ENCODE measurements around the gene SART3.

The SART3 gene

DNA sequence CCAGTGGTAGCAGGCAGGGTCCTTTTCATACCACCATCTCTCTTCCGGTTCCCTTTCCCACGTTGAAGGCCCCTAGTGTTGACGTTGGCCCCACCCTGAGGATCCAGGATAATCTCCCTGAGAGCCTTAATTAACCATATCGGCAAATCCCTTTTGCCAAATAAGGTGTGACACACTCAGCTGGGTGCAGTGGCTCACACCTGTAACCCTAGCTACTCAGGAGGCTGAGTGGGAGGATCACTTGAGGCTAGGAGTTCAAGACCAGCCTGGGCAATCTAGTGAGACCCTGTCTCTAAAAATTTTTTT, 39.7 kb upstream of the SART3 start:
- Histone ChIP-seq H3K79me2 (ENCODE audit: control insufficient read depth, insufficient read depth, low read length, poor library complexity) (peaks cover 2% of the 10 kb centered on the region), H4K8ac (ENCODE audit: low read depth, low read length) (no peak overlapping the region), H3K9me3 (ENCODE audit: insufficient read depth, low read depth, low read length) (no peaks in the 10 kb centered on the region), H4K91ac (ENCODE audit: low read depth, low read length) (peak overlapping the region; percentile 12), H3K4ac (ENCODE audit: low read depth, low read length) (no peak overlapping the region), H3K9ac (ENCODE audit: low read length) (no peak overlapping the region), H3K4me1 (ENCODE audit: control insufficient read depth in 1 of 2, insufficient read depth in 2 of 2, low read length in 2 of 2) (peaks cover 15 to 26% of the 10 kb centered on the region in 2 experiments), H2AK5ac (ENCODE audit: low read length) (no peak overlapping the region), H3K14ac (ENCODE audit: low read length) (no peak overlapping the region), H3K4me3 (ENCODE audit: low read depth, low read length) (no peak overlapping the region), H3K36me3 (ENCODE audit: control insufficient read depth in 1 of 2, insufficient read depth in 2 of 2, low read length in 2 of 2) (no peaks in the 10 kb centered on the region), H2AFZ (ENCODE audit: insufficient read depth, low read length, poor library complexity) (no peak overlapping the region), H2BK5ac (ENCODE audit: low read depth, low read length, poor library complexity) (no peak overlapping the region), H3K18ac (ENCODE audit: low read length) (no peak overlapping the region), H3K27me3 (ENCODE audit: insufficient read depth, low read length) (no peaks in the 10 kb centered on the region), H2BK120ac (ENCODE audit: insufficient read depth, low read length, poor library complexity) (no peak overlapping the region), H2BK12ac (ENCODE audit: low read length) (no peak overlapping the region), H3K79me1 (ENCODE audit: low read length) (peaks cover 16% of the 10 kb centered on the region), H3K27ac (ENCODE audit: low read depth, low read length) (no peak overlapping the region), H3K4me2 (ENCODE audit: low read length) (no peak overlapping the region), H3K23ac (ENCODE audit: low read length) (no peak overlapping the region), H4K12ac (ENCODE audit: low read depth, low read length) (no peak overlapping the region)
- no peak for DNase-seq
- WGBS (ENCODE audit: extremely low coverage, insufficient coverage, insufficient read length): no CpG with 5 or more reads among the region's 4 CpGs

- peaks cover 2% of the 10 kb centered on the region for H3K9me3 ChIP-seq (ENCODE audit: insufficient read depth, low read depth, low read length)
- H3K4me3 ChIP-seq (ENCODE audit: low read depth, low read length): no peak overlapping the region
- no peak overlapping the region for H3K14ac ChIP-seq (ENCODE audit: low read length)
- H4K12ac ChIP-seq (ENCODE audit: low read depth, low read length): no peak overlapping the region
- H4K8ac ChIP-seq (ENCODE audit: low read depth, low read length): no peak overlapping the region
- H3K27ac ChIP-seq (ENCODE audit: low read depth, low read length): no peak overlapping the region
- peaks cover 15 to 23% of the 10 kb centered on the region in 2 experiments for H3K4me1 ChIP-seq (ENCODE audit: control insufficient read depth in 1 of 2, insufficient read depth in 2 of 2, low read length in 2 of 2)
- no peak overlapping the region for H2AK5ac ChIP-seq (ENCODE audit: low read length)
- no peak overlapping the region for H2BK5ac ChIP-seq (ENCODE audit: low read depth, low read length, poor library complexity)
- no peak for DNase-seq
- H2BK120ac ChIP-seq (ENCODE audit: insufficient read depth, low read length, poor library complexity): no peak overlapping the region
- H3K23ac ChIP-seq (ENCODE audit: low read length): no peak overlapping the region
- no peak overlapping the region for H2AFZ ChIP-seq (ENCODE audit: insufficient read depth, low read length, poor library complexity)
- H3K36me3 ChIP-seq (ENCODE audit: control insufficient read depth in 1 of 2, insufficient read depth in 2 of 2, low read length in 2 of 2): no peaks in the 10 kb centered on the region
- peaks cover 16% of the 10 kb centered on the region for H3K79me1 ChIP-seq (ENCODE audit: low read length)
- no peak overlapping the region for H3K4me2 ChIP-seq (ENCODE audit: low read length)
- no CpG with 5 or more reads among the region's 10 CpGs for WGBS (ENCODE audit: extremely low coverage, insufficient coverage, insufficient read length)
- H3K9ac ChIP-seq (ENCODE audit: low read length): no peak overlapping the region
- H3K27me3 ChIP-seq (ENCODE audit: insufficient read depth, low read length): no peaks in the 10 kb centered on the region
- H3K79me2 ChIP-seq (ENCODE audit: control insufficient read depth, insufficient read depth, low read length, poor library complexity): peaks cover 2% of the 10 kb centered on the region
- no peak overlapping the region for H3K18ac ChIP-seq (ENCODE audit: low read length)
- peak overlapping the region; percentile 1 for H2BK12ac ChIP-seq (ENCODE audit: low read length)
- peak overlapping the region; percentile 12 for H4K91ac ChIP-seq (ENCODE audit: low read depth, low read length)
- no peak overlapping the region for H3K4ac ChIP-seq (ENCODE audit: low read depth, low read length)
Observed at GRCh38 chr12:108599948-108600701, 39.2 kb upstream of the SART3 start.

- no CpG with 5 or more reads among the region's 6 CpGs for WGBS (ENCODE audit: extremely low coverage, insufficient coverage, insufficient read length)
Observed at GRCh38 chr12:108599541-108599940, 38.6 kb upstream of the SART3 start.

DNA sequence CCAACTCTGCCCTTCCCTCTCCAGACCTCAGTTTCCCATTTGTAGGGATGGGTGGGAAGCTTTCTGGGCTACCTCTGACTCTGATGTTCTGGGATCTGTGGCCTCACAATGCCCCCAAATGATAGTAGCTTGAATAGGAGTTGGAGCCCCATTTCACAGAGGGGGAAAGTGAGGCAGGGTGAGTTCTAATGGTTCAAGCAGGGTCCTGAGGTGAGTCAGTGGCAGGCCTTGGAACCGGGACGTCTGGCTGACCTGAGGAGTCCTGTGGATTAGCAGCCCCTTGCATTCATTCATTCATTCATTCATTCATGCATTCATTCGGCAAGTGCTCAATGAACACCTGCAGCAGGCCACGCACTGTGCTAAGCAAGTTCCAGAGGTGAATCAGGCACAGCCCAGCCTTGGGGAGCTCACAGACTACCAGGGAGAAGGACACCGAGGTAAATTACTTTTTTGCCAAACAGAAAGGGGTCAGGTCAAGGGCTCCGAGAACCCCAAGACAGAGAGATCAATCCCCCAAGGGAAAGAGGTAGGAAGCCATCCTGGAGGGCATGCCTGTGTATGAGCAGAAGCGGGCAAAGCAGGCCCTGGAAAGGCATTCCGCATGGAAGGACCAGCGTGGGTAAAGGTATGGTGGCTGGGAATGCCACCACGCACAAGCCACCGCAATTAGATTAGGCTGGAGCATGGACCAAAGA, 37.7 kb upstream of the SART3 start:
- Histone ChIP-seq H3K4ac (ENCODE audit: low read depth, low read length) (no peak overlapping the region), H3K9ac (ENCODE audit: low read length) (no peak overlapping the region), H2BK12ac (ENCODE audit: low read length) (peak overlapping the region; percentile 41), H3K4me2 (ENCODE audit: low read length) (no peak overlapping the region), H3K79me2 (ENCODE audit: control insufficient read depth, insufficient read depth, low read length, poor library complexity) (peaks cover 3% of the 10 kb centered on the region), H3K27me3 (ENCODE audit: insufficient read depth, low read length) (no peaks in the 10 kb centered on the region), H3K23ac (ENCODE audit: low read length) (no peak overlapping the region), H3K4me3 (ENCODE audit: low read depth, low read length) (no peak overlapping the region), H3K36me3 (ENCODE audit: control insufficient read depth in 1 of 2, insufficient read depth in 2 of 2, low read length in 2 of 2) (no peaks in the 10 kb centered on the region), H3K27ac (ENCODE audit: low read depth, low read length) (no peak overlapping the region), H2BK5ac (ENCODE audit: low read depth, low read length, poor library complexity) (no peak overlapping the region), H2AFZ (ENCODE audit: insufficient read depth, low read length, poor library complexity) (no peak overlapping the region), H4K12ac (ENCODE audit: low read depth, low read length) (no peak overlapping the region), H3K79me1 (ENCODE audit: low read length) (peaks cover 19% of the 10 kb centered on the region), H3K14ac (ENCODE audit: low read length) (peak overlapping the region; percentile 22), H4K8ac (ENCODE audit: low read depth, low read length) (peak overlapping the region; percentile 68), H2AK5ac (ENCODE audit: low read length) (peak overlapping the region; percentile 50), H4K91ac (ENCODE audit: low read depth, low read length) (peak overlapping the region; percentile 70), H3K9me3 (ENCODE audit: insufficient read depth, low read depth, low read length) (peaks cover 3% of the 10 kb centered on the region), H3K4me1 (ENCODE audit: control insufficient read depth in 1 of 2, insufficient read depth in 2 of 2, low read length in 2 of 2) (peaks cover 15 to 26% of the 10 kb centered on the region in 2 experiments), H3K18ac (ENCODE audit: low read length) (no peak overlapping the region), H2BK120ac (ENCODE audit: insufficient read depth, low read length, poor library complexity) (peak overlapping the region; percentile 41)
- DNase-seq: no peak
- WGBS (ENCODE audit: extremely low coverage, insufficient coverage, insufficient read length): no CpG with 5 or more reads among the region's 11 CpGs

More at GRCh38 chr12:108599541-108599940, 38.6 kb upstream of the SART3 start:
- Histone ChIP-seq H3K18ac (ENCODE audit: low read length) (no peak overlapping the region), H2AK5ac (ENCODE audit: low read length) (no peak overlapping the region), H2AFZ (ENCODE audit: insufficient read depth, low read length, poor library complexity) (no peak overlapping the region), H2BK12ac (ENCODE audit: low read length) (peak overlapping the region; percentile 11), H3K23ac (ENCODE audit: low read length) (no peak overlapping the region), H3K9me3 (ENCODE audit: insufficient read depth, low read depth, low read length) (peaks cover 3% of the 10 kb centered on the region), H4K8ac (ENCODE audit: low read depth, low read length) (no peak overlapping the region), H3K79me2 (ENCODE audit: control insufficient read depth, insufficient read depth, low read length, poor library complexity) (peaks cover 2% of the 10 kb centered on the region), H3K4me2 (ENCODE audit: low read length) (no peak overlapping the region), H3K4me3 (ENCODE audit: low read depth, low read length) (no peak overlapping the region), H4K91ac (ENCODE audit: low read depth, low read length) (peak overlapping the region; percentile 10), H3K9ac (ENCODE audit: low read length) (no peak overlapping the region), H3K36me3 (ENCODE audit: control insufficient read depth in 1 of 2, insufficient read depth in 2 of 2, low read length in 2 of 2) (no peaks in the 10 kb centered on the region), H4K12ac (ENCODE audit: low read depth, low read length) (no peak overlapping the region), H3K14ac (ENCODE audit: low read length) (no peak overlapping the region), H3K27me3 (ENCODE audit: insufficient read depth, low read length) (no peaks in the 10 kb centered on the region), H2BK120ac (ENCODE audit: insufficient read depth, low read length, poor library complexity) (no peak overlapping the region), H3K4ac (ENCODE audit: low read depth, low read length) (no peak overlapping the region), H3K4me1 (ENCODE audit: control insufficient read depth in 1 of 2, insufficient read depth in 2 of 2, low read length in 2 of 2) (peaks cover 15 to 23% of the 10 kb centered on the region in 2 experiments), H2BK5ac (ENCODE audit: low read depth, low read length, poor library complexity) (no peak overlapping the region), H3K27ac (ENCODE audit: low read depth, low read length) (no peak overlapping the region), H3K79me1 (ENCODE audit: low read length) (peaks cover 16% of the 10 kb centered on the region)
- no peak for DNase-seq
